Heart left ventricle (tissue), 16 donors: ENCODE data around the gene MKLN1. TPM values are rescaled to one million over a fixed set of nuclear protein-coding genes. Genes with fewer than 3 reads are reported as not detected.

Experiments used
- ATAC-seq, 4 donors: fragments of 200-7000 bp; cut with Tn5 transposase; one replicate each; pipeline ENCODE4 v1.9.1; 2020 to 2022; ENCODE audit warnings: moderate library complexity in 4 of 4, mild to moderate bottlenecking in 3 of 4, moderate number of reproducible peaks in 1 of 4
- DNase-seq, 5 donors: peaks; one replicate each; pipeline ENCODE4 v3.0.0-alpha.2; 2020
- H3K27ac ChIP-seq, 12 donors: fragments of 200-600 bp; sonication (generic) in 4 of 12; one replicate each; pipeline versions ENCODE4 v1.5.0 to v1.8.0; 2016 to 2022; ENCODE audit warnings: mild to moderate bottlenecking in 2 of 12
- H3K27me3 ChIP-seq, 9 donors: fragments of 200-600 bp; sonication (generic) in 2 of 9; one replicate each; pipeline versions ENCODE4 v1.5.1 to v1.8.0; 2016 to 2022; ENCODE audit warnings: mild to moderate bottlenecking in 3 of 9
- H3K36me3 ChIP-seq, 9 donors: fragments of 200-600 bp; sonication (generic) in 2 of 9; one replicate each; pipeline versions ENCODE4 v1.5.0 to v1.8.0; 2018 to 2022; ENCODE audit warnings: mild to moderate bottlenecking in 2 of 9
- H3K4me1 ChIP-seq, 12 donors: fragments of 200-600 bp; sonication (generic) in 4 of 12; one replicate each; pipeline versions ENCODE4 v1.5.0 to v1.8.0; 2016 to 2022; ENCODE audit warnings: mild to moderate bottlenecking in 3 of 12
- H3K4me3 ChIP-seq, 12 donors: fragments of 200-600 bp; sonication (generic) in 4 of 12; one replicate each; pipeline versions ENCODE4 v1.5.0 to v1.8.0; 2017 to 2022; ENCODE audit warnings: mild to moderate bottlenecking in 9 of 12, moderate library complexity in 4 of 12
- H3K9me3 ChIP-seq, 12 donors: fragments of 200-600 bp; sonication (generic) in 4 of 12; one replicate each; pipeline versions ENCODE4 v1.5.0 to v1.8.0; 2016 to 2022; ENCODE audit warnings: mild to moderate bottlenecking in 1 of 12
- CTCF ChIP-seq, 12 donors: fragments of 200-600 bp; sonication (generic) in 4 of 12; IDR thresholded peaks; one replicate each; pipeline versions ENCODE4 v1.5.0 to v1.8.0; 2018 to 2022; ENCODE audit warnings: antibody characterized with exemption in 12 of 12, mild to moderate bottlenecking in 5 of 12
- POLR2A ChIP-seq, 2 donors: fragments of 450-650 bp; IDR thresholded peaks; one replicate each; pipeline ENCODE4 v1.6.1; 2017; ENCODE audit warnings: antibody characterized with exemption in 2 of 2, mild to moderate bottlenecking in 2 of 2, moderate library complexity in 2 of 2
- WGBS, 4 donors: extraction: QIAGEN DNeasy Blood & Tissue Kit in 2 of 4; methylation state at CpG; one replicate each; pipeline versions ENCODE4 v1.1.5 to v1.1.7; 2013 to 2018; 5-methylcytosine and 5-hydroxymethylcytosine counted together
- intact Hi-C, 10 donors: fragments of 100-400 bp; cut with DNase I; formaldehyde crosslinking; loops; one replicate each; pipeline versions ENCODE4 v1.11.1 to v1.14.2; 2022
- polyA plus RNA-seq, 2 donors: library from polyadenylated mRNA; stranded (reverse); fragments of 200-250 nt; gene quantifications; one replicate each; pipeline ENCODE4 v1.2.3, GENCODE V29; 2013
- total RNA-seq, 9 donors: library from RNA; depleted of rRNA in 2 of 9; stranded (reverse); fragments of >200 nt in 2 of 9; fragmentation: NEBNext Ultra II Directional in 3 of 9; extraction: Animal tissue kit (Norgen Biotek cat#: 25700) in 3 of 9; gene quantifications; one replicate each; pipeline versions ENCODE4 v1.1.0 to v1.2.4, GENCODE V29; 2016 to 2023
- donor health status: ischemic (EF 13 %, LVEDD 7.1; RV severe dilation, severe dysfunction).
- donor health status: healthy with polysubstance abuse.
- donor health status: DM: no; HTN: yes; CAD: no.
- donor health status: DM: no; HTN: no; CAD: no.
- donor health status: ischemic (EF 25% LVEDD 6.9; RV normal size, moderate dysfunction).
- donor health status: ischemic (EF 25% LVEDD 5.7; RV mildly dilated, moderate dysfunction).
- donor health status: healthy.
- donor health status: DM: yes; HTN: yes; CAD: no.
- donor health status: ischemic (EF 35%, LVEDD 5.7; RV mildly dilated, moderate dysfunction).
- donor health status: nonischemic (EF 11% LVEDD 7.7; RV severe dilation, severe dysfunction).
- donor health status: DM: yes; HTN: yes; CAD: no.
- donor health status: PGD.
- donor health status: ischemic (EF 29% LVEDD 5.4; RV normal size, mild dysfunction).
- donor health status: nonischemic (EF 23%, LVEDD 6.1; RV moderate dilation, normal function).

Gene MKLN1
- total and polyA plus RNA-seq, 11 donors, result 11.5 to 49.7 (median 37.6) TPM

- Histone ChIP-seq H3K27ac (no peak overlapping the region), H3K9me3 (no peaks in the 10 kb centered on the region), H3K4me3 (no peak overlapping the region), H3K4me1 (peaks cover 0 to 9% (median 0%) of the 10 kb centered on the region in 12 donors), H3K36me3 (peaks cover 0 to 44% (median 11%) of the 10 kb centered on the region in 9 donors), H3K27me3 (no peaks in the 10 kb centered on the region)
- DNase-seq (no peak), ATAC-seq (no peak)
- TF ChIP-seq POLR2A (IDR thresholded peaks at IDR 0.05) (no peak), CTCF (IDR thresholded peaks at IDR 0.05) (no peak)
- WGBS, 4 donors, result 75 to 91% (median 86%) methylated on average over 1 of the region's 1 CpG
- intact Hi-C loops, result no loop called here
Measured at GRCh38 chr7:131487217-131487616, 159.5 kb downstream of the MKLN1 start.

GRCh38 chr7:131488361-131488760, 160.7 kb downstream of the MKLN1 start:
- intact Hi-C loops, result no loop called here

DNA sequence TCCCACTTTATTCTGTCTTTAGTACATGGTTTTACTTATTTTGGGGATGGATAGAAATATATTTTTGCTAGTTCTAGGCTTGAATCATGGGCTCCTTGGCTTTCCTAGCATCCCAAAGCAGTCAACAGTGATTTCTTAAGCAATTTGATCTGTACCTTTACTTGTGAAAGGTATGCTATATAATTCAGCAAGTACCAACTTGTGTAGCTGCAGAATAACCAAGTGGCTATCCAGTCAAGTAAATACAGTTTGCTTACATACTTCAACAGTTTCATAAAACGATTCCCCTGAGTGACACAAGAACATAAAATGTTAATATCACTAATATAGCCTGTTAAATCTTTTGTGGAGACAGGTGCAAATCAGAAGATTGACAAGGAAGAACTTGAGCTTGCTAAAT, 161.5 kb downstream of the MKLN1 start:
- intact Hi-C loops, result no loop called here
- ATAC-seq (no peak), DNase-seq (no peak)
- Histone ChIP-seq H3K36me3 (peaks cover 0 to 37% (median 13%) of the 10 kb centered on the region in 9 donors), H3K4me1 (peaks cover 0 to 9% (median 0%) of the 10 kb centered on the region in 12 donors), H3K27ac (no peak overlapping the region), H3K27me3 (no peaks in the 10 kb centered on the region), H3K4me3 (no peak overlapping the region), H3K9me3 (no peaks in the 10 kb centered on the region)
- 81 to 94% (median 89%) methylated on average over 1 of the region's 1 CpG for WGBS, 4 donors
- TF ChIP-seq POLR2A (IDR thresholded peaks at IDR 0.05), result no peak
- TF ChIP-seq CTCF (IDR thresholded peaks at IDR 0.05), result no peak

More at GRCh38 chr7:131488361-131488760, 160.7 kb downstream of the MKLN1 start:
- Histone ChIP-seq H3K27me3 (no peaks in the 10 kb centered on the region), H3K4me3 (no peak overlapping the region), H3K36me3 (peaks cover 0 to 44% (median 13%) of the 10 kb centered on the region in 9 donors), H3K4me1 (peaks cover 0 to 9% (median 0%) of the 10 kb centered on the region in 12 donors), H3K27ac (no peak overlapping the region), H3K9me3 (no peaks in the 10 kb centered on the region)
- TF ChIP-seq POLR2A (IDR thresholded peaks at IDR 0.05) (no peak), CTCF (IDR thresholded peaks at IDR 0.05) (peak in 10 of 12 donors; percentile 13 to 50 (median 34))
- 43 to 74% (median 61%) methylated on average over 2 of the region's 2 CpGs for WGBS, 4 donors
- no peak for DNase-seq
- ATAC-seq, result no peak

GRCh38 chr7:131489881-131490280, 162.2 kb downstream of the MKLN1 start:
- 94 to 96% (median 96%) methylated on average over 4 of the region's 4 CpGs for WGBS, 4 donors
- ATAC-seq, result no peak
- Histone ChIP-seq H3K36me3 (peaks cover 0 to 33% (median 13%) of the 10 kb centered on the region in 9 donors), H3K4me3 (no peak overlapping the region), H3K27ac (no peak overlapping the region), H3K27me3 (no peaks in the 10 kb centered on the region), H3K4me1 (peaks cover 0 to 9% (median 0%) of the 10 kb centered on the region in 12 donors), H3K9me3 (no peaks in the 10 kb centered on the region)
- intact Hi-C loops, result no loop called here
- DNase-seq, result no peak
- no peak for TF ChIP-seq CTCF (IDR thresholded peaks at IDR 0.05)
- no peak for TF ChIP-seq POLR2A (IDR thresholded peaks at IDR 0.05)
